Body of pancreas (tissue), 4 donors: ENCODE results near the gene PATE3.

Experiments
- CTCF ChIP-seq, 7 experiments: fragments of 450-650 bp in 4 of 7; fragments of 200-600 bp in 3 of 7; sonication (generic) in 3 of 7; IDR thresholded peaks; one replicate each; pipeline ENCODE4 v1.5.1; 2016 to 2019; ENCODE audit warnings: antibody characterized with exemption in 7 of 7
- POLR2A ChIP-seq, 3 donors: fragments of 450-650 bp; IDR thresholded peaks; one replicate each; pipeline ENCODE4 v1.6.1; 2016; ENCODE audit warnings: antibody characterized with exemption in 3 of 3, mild to moderate bottlenecking in 2 of 3

GRCh38 chr11:125797641-125798040 is 9.7 kb downstream of the PATE3 start:
- TF ChIP-seq CTCF (IDR thresholded peaks at IDR 0.05) (no peak), POLR2A (IDR thresholded peaks at IDR 0.05) (no peak)
